WI38 (cell line): ENCODE results near the gene SAG.

Experiments
- H3K4me3 ChIP-seq: 2 replicates; pipeline ENCODE4 v1.5.1; 2011; ENCODE audit warnings: low read depth, mild to moderate bottlenecking, control low read depth, low read length
- CTCF ChIP-seq: IDR thresholded peaks from 2 replicates; pipeline ENCODE4 v1.5.1; 2012; ENCODE audit warnings: low read depth, mild to moderate bottlenecking, control low read depth, low read length

The SAG gene

GRCh38 chr2:233361297-233361696 is 53.7 kb downstream of the SAG start:
- TF ChIP-seq CTCF, result no peak
- no peak overlapping the region for H3K4me3 ChIP-seq

DNA sequence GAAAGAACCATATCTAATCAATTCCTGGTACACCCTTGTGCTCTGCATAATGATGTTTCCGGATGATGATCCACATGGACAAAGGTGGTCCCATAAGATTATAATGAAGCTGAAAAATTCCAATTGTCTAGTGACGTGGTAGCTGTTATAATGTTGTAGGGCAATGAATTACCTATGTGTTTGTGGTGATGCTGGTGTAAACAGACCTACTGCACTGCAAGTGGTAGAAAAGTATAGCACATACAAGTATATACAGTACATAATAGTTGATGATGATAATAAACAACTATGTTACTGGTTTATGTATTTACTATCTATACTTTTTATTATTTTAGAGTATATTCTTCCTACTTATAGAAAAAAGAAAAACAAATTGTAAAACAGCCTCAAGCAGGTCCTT is 55.1 kb downstream of the SAG start:
- no peak overlapping the region for H3K4me3 ChIP-seq
- TF ChIP-seq CTCF, result no peak

DNA sequence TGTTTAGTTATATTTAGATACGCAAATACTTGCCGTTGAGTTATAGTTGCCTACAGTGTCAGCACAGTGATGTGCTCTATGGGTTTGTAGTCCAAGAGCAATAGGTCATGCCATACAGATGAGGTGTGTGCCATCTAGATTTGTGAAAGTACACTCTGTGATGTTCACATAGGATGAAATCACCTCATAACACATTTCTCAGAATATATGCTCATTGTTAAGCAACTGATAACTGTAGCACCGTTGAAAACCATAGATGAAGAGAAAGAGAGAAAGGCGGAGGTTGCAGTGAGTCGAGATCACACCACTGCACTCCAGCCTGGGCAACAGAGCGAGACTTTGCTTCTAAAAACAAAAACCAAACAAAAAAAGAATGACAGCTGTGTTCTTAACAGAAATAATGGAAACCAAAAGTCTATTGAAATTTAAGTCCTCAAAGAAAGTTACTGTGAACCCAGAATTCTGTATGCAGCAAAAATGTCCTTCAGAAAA is 56.2 kb downstream of the SAG start:
- TF ChIP-seq CTCF, result no peak
- no peak overlapping the region for H3K4me3 ChIP-seq

GRCh38 chr2:233365861-233366520 is 58.4 kb downstream of the SAG start:
- H3K4me3 ChIP-seq, result no peak overlapping the region
- no peak for TF ChIP-seq CTCF

GRCh38 chr2:233367586-233367985 is 60.0 kb downstream of the SAG start:
- no peak for TF ChIP-seq CTCF
- H3K4me3 ChIP-seq, result no peak overlapping the region

GRCh38 chr2:233368756-233369155 is 61.1 kb downstream of the SAG start:
- H3K4me3 ChIP-seq, result no peak overlapping the region
- no peak for TF ChIP-seq CTCF

DNA sequence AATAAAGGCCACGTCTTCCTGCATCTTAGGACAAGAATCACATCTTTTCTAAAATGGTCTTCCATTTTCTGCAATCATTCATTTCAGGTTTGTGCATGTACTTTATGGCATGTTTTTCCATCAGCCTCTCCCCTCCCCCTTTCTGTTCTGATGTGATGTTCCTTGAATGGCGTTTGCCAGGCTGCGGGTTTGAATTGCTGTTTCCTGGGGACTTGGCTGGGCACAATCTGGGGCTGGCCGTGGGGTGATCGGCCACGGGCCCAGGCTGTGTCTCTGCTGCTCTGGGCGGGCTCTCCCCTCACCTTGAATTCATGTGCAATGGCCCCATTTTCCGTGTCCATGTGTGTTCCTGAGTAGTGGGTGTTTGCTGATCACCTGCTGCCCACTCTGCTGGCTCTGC is 61.8 kb downstream of the SAG start:
- no peak for TF ChIP-seq CTCF
- no peak overlapping the region for H3K4me3 ChIP-seq
